Smooth muscle cell (in vitro differentiated cells): ENCODE data around the gene KLHDC3. TPM values are rescaled to one million over a fixed set of nuclear protein-coding genes. Genes with fewer than 3 reads are reported as not detected.
A peak's percentile ranks its signal among the peaks of the same experiment; 100 is the strongest.

Experiments
- DNase-seq: peaks from one replicate; lab custom pipeline; 2025; ENCODE audit not compliant: unreplicated experiment; lab: John Stamatoyannopoulos, UW
- H2AFZ ChIP-seq: fragments of 200-600 bp; sonication (generic); 2 replicates; pipeline ENCODE4 v1.6.0; 2016; ENCODE audit warnings: antibody characterized with exemption, low read depth, mild to moderate bottlenecking
- H3F3A ChIP-seq: fragments of 200-600 bp; sonication (generic); 2 replicates; pipeline ENCODE4 v1.6.0; 2017; ENCODE audit warnings: antibody characterized with exemption, low read depth
- H3K27ac ChIP-seq: fragments of 200-600 bp; sonication (generic); 2 replicates; pipeline ENCODE4 v1.5.1; 2016; ENCODE audit warnings: low read depth, mild to moderate bottlenecking
- H3K27me3 ChIP-seq: fragments of 200-600 bp; sonication (generic); 2 replicates; pipeline ENCODE4 v1.6.1; 2016; ENCODE audit warnings: low read depth, mild to moderate bottlenecking
- H3K36me3 ChIP-seq: fragments of 200-600 bp; sonication (generic); 2 replicates; pipeline ENCODE4 v1.5.1; 2016; ENCODE audit warnings: low read depth
- H3K4me1 ChIP-seq: fragments of 200-600 bp; sonication (generic); 2 replicates; pipeline ENCODE4 v1.5.1; 2016; ENCODE audit warnings: low read depth
- H3K4me2 ChIP-seq: fragments of 200-600 bp; sonication (generic); 2 replicates; pipeline ENCODE4 v1.6.0; 2016; ENCODE audit warnings: mild to moderate bottlenecking
- H3K4me3 ChIP-seq: fragments of 200-600 bp; sonication (generic); 2 replicates; pipeline ENCODE4 v1.5.1; 2016; ENCODE audit warnings: mild to moderate bottlenecking
- H3K79me2 ChIP-seq: fragments of 200-600 bp; sonication (generic); 2 replicates; pipeline ENCODE4 v1.6.0; 2016; ENCODE audit warnings: low read depth, mild to moderate bottlenecking
- H3K9ac ChIP-seq: fragments of 200-600 bp; sonication (generic); 2 replicates; pipeline ENCODE4 v1.6.0; 2016; ENCODE audit warnings: low read depth
- H3K9me3 ChIP-seq: fragments of 200-600 bp; sonication (generic); replicated peaks from 2 replicates; pipeline ENCODE4 v1.5.1; 2016; ENCODE audit warnings: low read depth
- H4K20me1 ChIP-seq: fragments of 200-600 bp; sonication (generic); 2 replicates; pipeline ENCODE4 v1.6.0; 2016; ENCODE audit warnings: low read depth
- WGBS: methylation state at CpG from one replicate; pipeline ENCODE4 v1.1.7; 2016; ENCODE audit warnings: low lambda C conversion rate; 5-methylcytosine and 5-hydroxymethylcytosine counted together
- polyA plus RNA-seq: library from polyadenylated mRNA; unstranded; fragments of >200 nt; fragmentation: Nextera tagmentation; extraction: Ambion mirVana; gene quantifications from 2 replicates; pipeline ENCODE4 v1.2.1, GENCODE V29; 2016
- total RNA-seq: library from RNA; depleted of rRNA; stranded (reverse); fragments of >200 nt; gene quantifications from 2 replicates; pipeline ENCODE4 v1.2.3, GENCODE V29; 2014
- TF ChIP-seq, protein P1 (sequence below): fragments of 200-600 bp; sonication (generic); IDR thresholded peaks from 2 replicates; pipeline ENCODE4 v1.5.1; 2017; ENCODE audit warnings: borderline replicate concordance, mild to moderate bottlenecking, antibody characterized with exemption; ENCODE audit not compliant: insufficient read depth, poor library complexity, severe bottlenecking

The KLHDC3 gene
- total and polyA plus RNA-seq, 2 experiments from 2014 or later = 51.5 to 113 TPM

DNA sequence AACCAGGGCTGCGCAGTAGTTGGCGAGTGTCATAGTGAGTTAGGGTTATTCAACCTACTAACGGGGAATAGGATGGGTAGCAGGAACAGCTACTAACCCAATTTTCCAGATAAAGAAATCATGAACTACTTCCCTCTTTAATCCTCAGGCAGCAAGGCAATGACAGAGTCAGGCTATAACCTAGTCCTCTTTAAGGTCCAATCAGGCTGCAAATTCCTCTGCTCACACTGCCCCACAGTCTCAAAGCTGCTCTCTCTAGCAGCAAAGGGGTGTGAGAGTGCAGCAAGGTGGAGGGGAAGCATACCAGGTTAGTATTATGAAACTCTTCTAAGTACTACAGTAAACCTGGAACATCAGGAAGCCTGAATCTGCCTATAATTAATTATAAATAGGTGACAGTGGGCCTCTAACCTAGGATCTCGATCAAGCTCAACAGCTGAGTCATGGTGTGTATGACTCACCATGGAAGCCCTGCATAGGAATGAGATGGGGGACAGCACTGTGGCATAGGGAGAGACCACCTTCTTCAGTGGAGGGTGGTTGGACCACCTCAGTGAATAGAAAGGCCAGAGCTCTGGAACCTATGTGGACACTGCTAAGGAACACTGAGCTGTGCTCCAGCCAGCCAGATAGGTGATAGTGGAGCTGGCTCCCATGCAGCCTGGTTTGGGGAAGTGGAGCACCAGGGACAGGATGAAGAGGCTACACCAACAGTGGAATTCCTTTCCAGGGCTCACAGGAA is 43.0 kb upstream of the KLHDC3 start:
- 74% methylated on average over 4 of the region's 4 CpGs for WGBS
- Histone ChIP-seq H3K4me2 (peak overlapping the region; percentile 7), H3K79me2 (no peaks in the 10 kb centered on the region), H3K27ac (no peak overlapping the region), H3K9me3 (no peaks in the 10 kb centered on the region), H3F3A (peaks cover 8% of the 10 kb centered on the region), H3K9ac (no peak overlapping the region), H4K20me1 (peaks cover 9% of the 10 kb centered on the region), H3K4me1 (no peaks in the 10 kb centered on the region), H3K4me3 (no peak overlapping the region), H3K27me3 (no peaks in the 10 kb centered on the region), H3K36me3 (no peaks in the 10 kb centered on the region), H2AFZ (no peak overlapping the region)
- DNase-seq = no peak
- TF ChIP-seq, protein P1, sequence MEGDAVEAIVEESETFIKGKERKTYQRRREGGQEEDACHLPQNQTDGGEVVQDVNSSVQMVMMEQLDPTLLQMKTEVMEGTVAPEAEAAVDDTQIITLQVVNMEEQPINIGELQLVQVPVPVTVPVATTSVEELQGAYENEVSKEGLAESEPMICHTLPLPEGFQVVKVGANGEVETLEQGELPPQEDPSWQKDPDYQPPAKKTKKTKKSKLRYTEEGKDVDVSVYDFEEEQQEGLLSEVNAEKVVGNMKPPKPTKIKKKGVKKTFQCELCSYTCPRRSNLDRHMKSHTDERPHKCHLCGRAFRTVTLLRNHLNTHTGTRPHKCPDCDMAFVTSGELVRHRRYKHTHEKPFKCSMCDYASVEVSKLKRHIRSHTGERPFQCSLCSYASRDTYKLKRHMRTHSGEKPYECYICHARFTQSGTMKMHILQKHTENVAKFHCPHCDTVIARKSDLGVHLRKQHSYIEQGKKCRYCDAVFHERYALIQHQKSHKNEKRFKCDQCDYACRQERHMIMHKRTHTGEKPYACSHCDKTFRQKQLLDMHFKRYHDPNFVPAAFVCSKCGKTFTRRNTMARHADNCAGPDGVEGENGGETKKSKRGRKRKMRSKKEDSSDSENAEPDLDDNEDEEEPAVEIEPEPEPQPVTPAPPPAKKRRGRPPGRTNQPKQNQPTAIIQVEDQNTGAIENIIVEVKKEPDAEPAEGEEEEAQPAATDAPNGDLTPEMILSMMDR = no peak

DNA sequence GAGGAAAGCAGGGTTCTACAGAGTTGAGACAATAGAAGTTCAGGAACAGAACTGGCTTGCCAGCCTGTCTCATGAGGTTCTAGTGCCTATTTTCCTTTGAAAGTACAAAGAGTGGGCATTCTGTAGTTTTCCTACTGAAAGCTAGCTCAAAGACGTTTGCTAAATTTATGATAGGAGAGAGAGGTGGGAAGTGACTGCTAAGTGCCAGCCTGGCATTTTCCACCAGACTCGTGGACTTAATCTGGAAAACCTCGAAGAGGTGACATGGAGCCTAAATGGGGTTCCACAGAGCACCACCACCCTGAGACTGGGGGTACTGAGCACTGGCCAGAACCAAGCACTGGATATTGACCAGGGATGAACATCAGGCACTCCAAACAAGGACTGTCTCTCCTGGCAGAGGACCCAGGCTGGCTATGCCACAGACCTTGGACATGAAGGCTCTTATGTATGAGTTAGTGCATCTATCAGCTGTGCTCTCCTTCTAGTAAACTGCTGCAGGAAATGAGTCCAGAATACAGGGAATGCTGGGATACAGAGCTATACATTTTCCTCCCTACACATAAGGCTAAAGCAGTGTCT is 42.2 kb upstream of the KLHDC3 start:
- peaks cover 6% of the 10 kb centered on the region for H3K79me2 ChIP-seq
- no peaks in the 10 kb centered on the region for H3K27me3 ChIP-seq
- H3K27ac ChIP-seq = peak overlapping the region; percentile 28
- H3K9me3 ChIP-seq = no peaks in the 10 kb centered on the region
- H2AFZ ChIP-seq = no peak overlapping the region
- DNase-seq = no peak
- H3K4me2 ChIP-seq = no peak overlapping the region
- no peak overlapping the region for H3K4me3 ChIP-seq
- TF ChIP-seq, protein P1 = no peak
- WGBS = 90% methylated on average over 3 of the region's 3 CpGs
- peaks cover 8% of the 10 kb centered on the region for H3F3A ChIP-seq
- no peaks in the 10 kb centered on the region for H3K4me1 ChIP-seq
- H3K9ac ChIP-seq = no peak overlapping the region
- H3K36me3 ChIP-seq = no peaks in the 10 kb centered on the region
- peaks cover 15% of the 10 kb centered on the region for H4K20me1 ChIP-seq

DNA sequence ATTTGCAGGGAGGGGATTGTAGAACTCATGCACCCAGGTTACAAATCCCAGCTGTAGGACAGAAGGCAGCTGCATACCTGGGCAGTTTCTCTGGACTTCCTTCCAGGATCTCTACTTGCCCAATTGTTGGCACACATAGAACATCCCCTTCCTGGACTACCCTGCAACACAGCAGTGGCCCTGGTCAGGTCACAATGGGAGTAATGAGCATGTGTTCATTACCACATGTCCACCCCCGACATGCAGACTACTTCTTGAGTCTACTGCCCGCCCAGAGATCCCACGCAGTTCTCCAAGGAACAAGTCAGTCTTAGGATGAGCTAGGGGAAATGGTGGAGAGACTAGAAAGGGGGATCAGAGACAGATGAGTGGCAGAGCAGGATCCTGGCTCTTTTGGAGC is 40.1 kb upstream of the KLHDC3 start:
- no peaks in the 10 kb centered on the region for H3K9me3 ChIP-seq
- peaks cover 8% of the 10 kb centered on the region for H3F3A ChIP-seq
- no peaks in the 10 kb centered on the region for H3K36me3 ChIP-seq
- peaks cover 19% of the 10 kb centered on the region for H4K20me1 ChIP-seq
- no peaks in the 10 kb centered on the region for H3K27me3 ChIP-seq
- no peak overlapping the region for H3K27ac ChIP-seq
- TF ChIP-seq, protein P1 = no peak
- no peak overlapping the region for H3K4me3 ChIP-seq
- WGBS = 94% methylated on average over 3 of the region's 3 CpGs
- H3K4me1 ChIP-seq = peaks cover 8% of the 10 kb centered on the region
- DNase-seq = no peak
- no peak overlapping the region for H2AFZ ChIP-seq
- peaks cover 20% of the 10 kb centered on the region for H3K79me2 ChIP-seq
- no peak overlapping the region for H3K9ac ChIP-seq
- H3K4me2 ChIP-seq = no peak overlapping the region
